Measurements from ENCODE around the gene ACVR1. TPM values are rescaled to one million over a fixed set of nuclear protein-coding genes. Genes with fewer than 3 reads are reported as not detected.

Gene ACVR1
- 26.7 and 27.1 TPM in 2 replicates for total RNA-seq

DNA sequence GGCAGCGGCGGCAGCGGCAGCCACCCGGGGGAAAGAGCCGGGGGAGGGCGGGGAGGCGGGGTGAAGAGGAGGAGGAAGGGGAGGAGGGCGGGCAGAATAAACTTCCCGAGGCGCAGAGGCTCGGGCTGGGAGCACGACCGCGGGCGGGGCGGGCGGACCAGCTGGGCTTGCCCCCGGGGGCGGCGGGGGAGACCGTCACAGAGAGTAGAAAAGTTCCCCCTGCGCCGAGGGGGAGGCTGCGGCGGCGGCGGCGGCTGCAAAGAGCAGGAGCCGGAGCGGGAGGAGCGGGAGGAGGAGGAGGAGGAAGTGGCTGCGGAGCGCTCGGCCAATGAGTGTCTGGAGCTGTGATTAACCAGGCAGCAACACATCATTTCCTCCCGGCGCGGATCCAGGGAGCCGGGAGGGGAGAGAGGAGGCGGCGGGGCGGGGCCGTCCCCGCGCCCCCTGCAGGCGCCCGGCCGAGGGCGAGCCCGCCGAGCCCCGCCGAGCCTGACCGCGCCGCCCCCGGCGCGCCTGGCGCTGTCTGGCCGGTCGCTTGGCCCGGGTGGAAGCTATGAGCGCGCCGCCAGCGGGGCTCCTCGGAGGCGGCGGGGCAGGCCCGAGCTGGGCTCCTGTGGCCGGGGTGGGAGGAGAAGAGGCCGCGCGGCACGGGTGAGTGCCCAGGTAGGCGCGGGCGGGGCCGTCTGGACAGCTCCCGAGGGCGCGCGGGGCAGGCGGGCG, at the start of gene ACVR1:
ACVR1 (minus strand) TSS at position 265 of the 720 bp plus-strand sequence. CDS start 76,837 bp downstream, outside the sequence.
- H3K4me1 Mint-ChIP-seq (ENCODE audit: low read depth), result peaks cover 62% of the 10 kb centered on the region
- H3K27ac Mint-ChIP-seq, result peak within 1 kb of the TSS; percentile 86
- H3K36me3 Mint-ChIP-seq (ENCODE audit: low read depth), result peaks cover 21% of the 10 kb centered on the region
- H3K9me3 Mint-ChIP-seq, result no peaks in the 10 kb centered on the region
- intact Hi-C loops (cut with micrococcal nuclease), result loop anchor here (1.0 to 10.0 kb wide), 6 partner anchors 21 to 251 kb away; partner anchors contain the start of gene ACVR1C
- no peaks in the 10 kb centered on the region for H3K27me3 Mint-ChIP-seq (ENCODE audit: low read depth)
- peak within 1 kb of the TSS; percentile 85 for H3K4me3 Mint-ChIP-seq (ENCODE audit: low read depth)
- DNase-seq (ENCODE audit: low spot score), result peak; percentile 83

DNA sequence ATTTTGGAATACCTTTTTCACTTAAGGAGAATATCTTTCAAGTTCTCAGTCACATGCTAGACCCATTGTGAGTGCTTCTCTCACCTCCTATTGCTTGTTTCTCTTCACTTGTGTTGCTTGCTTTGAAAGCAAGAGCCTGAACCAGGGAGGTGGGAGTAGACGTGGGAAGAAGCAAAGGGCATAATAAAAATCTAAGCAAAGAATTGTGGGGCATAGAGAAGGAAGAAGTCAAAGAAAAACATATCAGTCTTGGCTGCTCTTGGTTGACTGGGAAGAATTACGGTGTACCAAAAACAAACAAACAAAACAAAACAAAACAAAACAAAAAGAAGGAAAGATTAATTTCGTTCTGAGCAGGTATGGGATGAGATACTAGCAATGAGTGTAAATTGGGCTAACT, 48.9 kb upstream of the ACVR1 start:
- no peak overlapping the region for H3K27ac Mint-ChIP-seq
- no peak for DNase-seq (ENCODE audit: low spot score)
- peaks cover 8% of the 10 kb centered on the region for H3K4me1 Mint-ChIP-seq (ENCODE audit: low read depth)
- no peaks in the 10 kb centered on the region for H3K9me3 Mint-ChIP-seq
- no peaks in the 10 kb centered on the region for H3K36me3 Mint-ChIP-seq (ENCODE audit: low read depth)
- intact Hi-C loops (cut with micrococcal nuclease), result no loop called here
- no peaks in the 10 kb centered on the region for H3K27me3 Mint-ChIP-seq (ENCODE audit: low read depth)
- H3K4me3 Mint-ChIP-seq (ENCODE audit: low read depth), result no peak overlapping the region

DNA sequence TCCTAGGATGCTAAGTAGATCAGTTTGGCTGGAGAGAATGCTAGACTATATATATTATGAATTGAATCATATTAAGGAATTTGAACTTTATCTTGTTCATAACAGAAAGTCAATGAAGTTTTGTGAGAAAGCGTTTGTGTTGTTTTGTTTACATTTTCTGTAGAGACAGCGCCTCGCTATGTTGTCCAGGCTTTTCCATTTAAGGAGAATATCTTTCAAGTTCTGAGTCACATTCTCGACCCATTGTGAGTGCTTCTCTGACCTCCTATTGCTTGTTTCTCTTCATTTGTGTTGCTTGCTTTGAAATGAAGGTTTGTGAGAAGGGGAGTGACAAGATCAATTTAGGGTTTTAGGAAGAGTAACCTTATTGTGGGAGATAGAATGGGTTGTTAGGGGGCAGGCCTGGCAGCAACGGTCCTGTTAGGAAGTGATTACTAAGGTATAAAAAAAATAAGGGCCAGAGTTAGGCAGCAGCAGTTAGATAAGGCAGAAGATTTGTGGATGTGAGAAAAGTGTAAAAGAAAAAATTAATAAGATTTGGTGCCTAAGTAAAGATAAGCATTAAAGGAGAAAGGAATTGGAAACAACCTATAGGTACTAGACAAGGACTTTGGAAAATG, 47.6 kb upstream of the ACVR1 start:
- intact Hi-C loops (cut with micrococcal nuclease), result no loop called here
- Mint-ChIP-seq H3K4me1 (ENCODE audit: low read depth) (peaks cover 8% of the 10 kb centered on the region), H3K4me3 (ENCODE audit: low read depth) (no peak overlapping the region), H3K9me3 (no peaks in the 10 kb centered on the region), H3K36me3 (ENCODE audit: low read depth) (no peaks in the 10 kb centered on the region), H3K27ac (no peak overlapping the region), H3K27me3 (ENCODE audit: low read depth) (peaks cover 5% of the 10 kb centered on the region)
- no peak for DNase-seq (ENCODE audit: low spot score)

- Mint-ChIP-seq H3K27ac (no peak overlapping the region), H3K4me3 (ENCODE audit: low read depth) (no peak overlapping the region), H3K4me1 (ENCODE audit: low read depth) (peaks cover 6% of the 10 kb centered on the region), H3K9me3 (no peaks in the 10 kb centered on the region), H3K36me3 (ENCODE audit: low read depth) (no peaks in the 10 kb centered on the region), H3K27me3 (ENCODE audit: low read depth) (peaks cover 5% of the 10 kb centered on the region)
- intact Hi-C loops (cut with micrococcal nuclease), result no loop called here
- no peak for DNase-seq (ENCODE audit: low spot score)
Measured at GRCh38 chr2:157922815-157923214, 46.7 kb upstream of the ACVR1 start.

DNA sequence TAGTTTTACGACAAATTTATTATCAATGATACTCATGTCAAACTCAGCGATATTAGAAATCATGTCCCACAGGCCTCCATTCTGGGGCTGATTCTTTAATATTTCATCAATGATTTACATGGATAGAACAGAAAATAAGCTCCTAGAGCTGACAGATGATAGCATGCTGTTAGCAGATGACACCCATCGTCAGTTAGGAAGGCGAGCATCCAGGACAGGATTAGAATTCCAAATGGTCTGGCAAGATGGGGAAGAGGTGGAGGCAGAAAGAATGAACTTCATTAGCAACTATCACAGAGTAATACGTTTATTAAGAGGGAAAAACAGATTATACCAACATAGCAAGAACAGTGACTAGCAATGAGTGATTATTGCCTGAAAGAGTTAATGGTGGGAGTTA, 46.2 kb upstream of the ACVR1 start:
- H3K4me1 Mint-ChIP-seq (ENCODE audit: low read depth), result peaks cover 6% of the 10 kb centered on the region
- no peak overlapping the region for H3K4me3 Mint-ChIP-seq (ENCODE audit: low read depth)
- H3K27me3 Mint-ChIP-seq (ENCODE audit: low read depth), result peaks cover 5% of the 10 kb centered on the region
- H3K27ac Mint-ChIP-seq, result no peak overlapping the region
- no peaks in the 10 kb centered on the region for H3K36me3 Mint-ChIP-seq (ENCODE audit: low read depth)
- no peak for DNase-seq (ENCODE audit: low spot score)
- H3K9me3 Mint-ChIP-seq, result no peaks in the 10 kb centered on the region
- intact Hi-C loops (cut with micrococcal nuclease), result no loop called here

DNA sequence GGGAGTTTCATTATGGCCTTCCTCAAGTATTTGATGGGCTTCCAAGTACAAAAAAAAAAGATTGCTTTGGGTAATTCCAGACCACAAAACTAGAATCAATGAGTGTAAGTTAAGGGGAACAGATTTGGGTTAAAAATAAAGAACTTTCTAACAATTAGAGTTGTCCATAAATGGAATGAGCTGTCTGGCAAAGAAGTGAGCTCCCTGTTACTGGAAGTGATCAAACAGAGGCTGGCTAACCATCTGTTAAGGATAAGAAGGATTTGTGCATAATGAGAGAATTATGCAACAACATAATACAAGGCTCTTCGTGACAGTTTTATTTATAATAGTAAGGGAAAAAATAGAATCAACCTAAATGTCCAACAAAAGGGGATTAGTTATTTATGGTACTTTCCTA, 44.6 kb upstream of the ACVR1 start:
- no peak for DNase-seq (ENCODE audit: low spot score)
- H3K4me1 Mint-ChIP-seq (ENCODE audit: low read depth), result peaks cover 6% of the 10 kb centered on the region
- H3K27ac Mint-ChIP-seq, result no peak overlapping the region
- no peaks in the 10 kb centered on the region for H3K36me3 Mint-ChIP-seq (ENCODE audit: low read depth)
- no peaks in the 10 kb centered on the region for H3K9me3 Mint-ChIP-seq
- intact Hi-C loops (cut with micrococcal nuclease), result no loop called here
- H3K27me3 Mint-ChIP-seq (ENCODE audit: low read depth), result peaks cover 5% of the 10 kb centered on the region
- H3K4me3 Mint-ChIP-seq (ENCODE audit: low read depth), result no peak overlapping the region

GRCh38 chr2:157919181-157919580, 43.1 kb upstream of the ACVR1 start:
- Mint-ChIP-seq H3K4me1 (ENCODE audit: low read depth) (peaks cover 4% of the 10 kb centered on the region), H3K27me3 (ENCODE audit: low read depth) (peaks cover 9% of the 10 kb centered on the region), H3K27ac (no peak overlapping the region), H3K4me3 (ENCODE audit: low read depth) (no peak overlapping the region), H3K9me3 (peaks cover 4% of the 10 kb centered on the region), H3K36me3 (ENCODE audit: low read depth) (no peaks in the 10 kb centered on the region)
- intact Hi-C loops (cut with micrococcal nuclease), result no loop called here
- no peak for DNase-seq (ENCODE audit: low spot score)

GRCh38 chr2:157918319-157918718, 42.2 kb upstream of the ACVR1 start:
- H3K4me1 Mint-ChIP-seq (ENCODE audit: low read depth), result peaks cover 4% of the 10 kb centered on the region
- H3K4me3 Mint-ChIP-seq (ENCODE audit: low read depth), result no peak overlapping the region
- H3K9me3 Mint-ChIP-seq, result peaks cover 4% of the 10 kb centered on the region
- intact Hi-C loops (cut with micrococcal nuclease), result no loop called here
- no peak for DNase-seq (ENCODE audit: low spot score)
- no peaks in the 10 kb centered on the region for H3K36me3 Mint-ChIP-seq (ENCODE audit: low read depth)
- no peak overlapping the region for H3K27ac Mint-ChIP-seq
- H3K27me3 Mint-ChIP-seq (ENCODE audit: low read depth), result peaks cover 11% of the 10 kb centered on the region

GRCh38 chr2:157911750-157912149, 35.6 kb upstream of the ACVR1 start:
- Mint-ChIP-seq H3K27ac (no peak overlapping the region), H3K36me3 (ENCODE audit: low read depth) (no peaks in the 10 kb centered on the region), H3K4me1 (ENCODE audit: low read depth) (peaks cover 4% of the 10 kb centered on the region), H3K27me3 (ENCODE audit: low read depth) (peaks cover 8% of the 10 kb centered on the region), H3K4me3 (ENCODE audit: low read depth) (no peak overlapping the region), H3K9me3 (peaks cover 4% of the 10 kb centered on the region)
- DNase-seq (ENCODE audit: low spot score), result no peak
- intact Hi-C loops (cut with micrococcal nuclease), result no loop called here

GRCh38 chr2:157911246-157911645, 35.1 kb upstream of the ACVR1 start:
- Mint-ChIP-seq H3K4me1 (ENCODE audit: low read depth) (peaks cover 8% of the 10 kb centered on the region), H3K27ac (no peak overlapping the region), H3K9me3 (peaks cover 4% of the 10 kb centered on the region), H3K27me3 (ENCODE audit: low read depth) (peaks cover 8% of the 10 kb centered on the region), H3K4me3 (ENCODE audit: low read depth) (no peak overlapping the region), H3K36me3 (ENCODE audit: low read depth) (no peaks in the 10 kb centered on the region)
- intact Hi-C loops (cut with micrococcal nuclease), result no loop called here
- DNase-seq (ENCODE audit: low spot score), result no peak

- no peaks in the 10 kb centered on the region for H3K27me3 Mint-ChIP-seq (ENCODE audit: low read depth)
- DNase-seq (ENCODE audit: low spot score), result no peak
- H3K4me1 Mint-ChIP-seq (ENCODE audit: low read depth), result peaks cover 43% of the 10 kb centered on the region
- H3K4me3 Mint-ChIP-seq (ENCODE audit: low read depth), result no peak overlapping the region
- peaks cover 3% of the 10 kb centered on the region for H3K36me3 Mint-ChIP-seq (ENCODE audit: low read depth)
- no peak overlapping the region for H3K27ac Mint-ChIP-seq
- H3K9me3 Mint-ChIP-seq, result no peaks in the 10 kb centered on the region
- intact Hi-C loops (cut with micrococcal nuclease), result no loop called here
Measured at GRCh38 chr2:157905092-157905491, 29.0 kb upstream of the ACVR1 start.

DNA sequence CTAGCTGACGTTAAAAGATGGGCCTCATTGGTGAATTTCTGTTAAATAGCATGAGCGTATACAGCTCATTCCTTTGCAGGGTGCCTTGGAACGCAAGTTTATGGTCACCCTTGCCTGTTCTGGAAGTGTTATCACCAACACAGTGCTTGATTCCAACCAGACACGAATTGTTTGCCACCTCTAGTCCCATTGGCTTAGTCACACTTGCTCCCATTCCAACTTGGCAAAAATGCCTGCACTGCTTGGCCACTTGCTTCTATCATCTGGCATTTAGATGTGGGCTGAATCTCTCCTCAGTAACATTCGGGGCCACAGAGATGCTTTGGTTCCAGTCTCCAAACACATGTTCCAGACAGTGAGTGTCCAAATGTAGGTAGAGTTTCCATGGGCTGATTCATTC, 27.5 kb upstream of the ACVR1 start:
- Mint-ChIP-seq H3K27ac (no peak overlapping the region), H3K4me1 (ENCODE audit: low read depth) (peaks cover 53% of the 10 kb centered on the region)
- intact Hi-C loops (cut with micrococcal nuclease), result no loop called here

GRCh38 chr2:157903151-157903550, 27.0 kb upstream of the ACVR1 start:
- peaks cover 55% of the 10 kb centered on the region for H3K4me1 Mint-ChIP-seq (ENCODE audit: low read depth)
- peak overlapping the region; percentile 43 for H3K27ac Mint-ChIP-seq

More for the DNA sequence above, 27.5 kb upstream of the ACVR1 start:
- no peaks in the 10 kb centered on the region for H3K9me3 Mint-ChIP-seq
- H3K27me3 Mint-ChIP-seq (ENCODE audit: low read depth), result no peaks in the 10 kb centered on the region
- H3K36me3 Mint-ChIP-seq (ENCODE audit: low read depth), result peaks cover 3% of the 10 kb centered on the region
- no peak overlapping the region for H3K4me3 Mint-ChIP-seq (ENCODE audit: low read depth)
- no peak for DNase-seq (ENCODE audit: low spot score)

More at GRCh38 chr2:157903151-157903550, 27.0 kb upstream of the ACVR1 start:
- no peak overlapping the region for H3K4me3 Mint-ChIP-seq (ENCODE audit: low read depth)
- no peak for DNase-seq (ENCODE audit: low spot score)
- peaks cover 3% of the 10 kb centered on the region for H3K36me3 Mint-ChIP-seq (ENCODE audit: low read depth)
- no peaks in the 10 kb centered on the region for H3K27me3 Mint-ChIP-seq (ENCODE audit: low read depth)
- intact Hi-C loops (cut with micrococcal nuclease), result no loop called here
- no peaks in the 10 kb centered on the region for H3K9me3 Mint-ChIP-seq
